Cardiac muscle cell (in vitro differentiated cells and primary cell): Measurements from ENCODE around the gene TNN. TPM values are rescaled to one million over a fixed set of nuclear protein-coding genes. Genes with fewer than 3 reads are reported as not detected.
"Not testable (repeated sequence)": the region's sequence is repeated elsewhere in the genome, so short reads cannot be mapped to it uniquely, and the experiment has no call there.

ENCODE experiments used
- DNase-seq, 2 donors: peaks; one replicate each; pipeline versions ENCODE4 v3.0.0 to v3.0.0-alpha.2; 2010 to 2017; ENCODE audit warnings: low read depth in 1 of 2, low spot score in 1 of 2
- H3K27ac ChIP-seq: fragments of 200-600 bp; sonication (generic); 2 replicates; pipeline ENCODE4 v1.5.1; 2016
- H3K27me3 ChIP-seq: fragments of 200-600 bp; sonication (generic); 2 replicates; pipeline ENCODE4 v1.6.0; 2016; ENCODE audit warnings: control low read depth
- H3K36me3 ChIP-seq: fragments of 200-600 bp; sonication (generic); 2 replicates; pipeline ENCODE4 v1.5.1; 2016; ENCODE audit warnings: control low read depth
- H3K4me1 ChIP-seq: fragments of 200-600 bp; sonication (generic); 2 replicates; pipeline ENCODE4 v1.8.1; 2017; ENCODE audit warnings: low read depth, mild to moderate bottlenecking, mixed run types
- H3K4me3 ChIP-seq: fragments of 200-600 bp; sonication (generic); 2 replicates; pipeline ENCODE4 v1.5.1; 2016; ENCODE audit warnings: mild to moderate bottlenecking
- H3K9me3 ChIP-seq: fragments of 200-600 bp; sonication (generic); 2 replicates; pipeline ENCODE4 v1.5.1; 2017; ENCODE audit warnings: low read depth, mild to moderate bottlenecking, control low read depth
- polyA plus RNA-seq: library from polyadenylated mRNA; unstranded; fragments of >200 nt; fragmentation: Nextera tagmentation; extraction: Ambion mirVana; gene quantifications from 2 replicates; pipeline ENCODE4 v1.2.1, GENCODE V29; 2016
- total RNA-seq: library from RNA; depleted of rRNA; stranded (reverse); fragments of >200 nt; gene quantifications from 2 replicates; pipeline ENCODE4 v1.2.3, GENCODE V29; 2016
- TF ChIP-seq, protein P1 (sequence below): IDR thresholded peaks from 2 replicates; pipeline ENCODE4 v1.5.1; 2012; ENCODE audit warnings: low read depth, mild to moderate bottlenecking, low read length

The TNN gene
- total and polyA plus RNA-seq, 2 experiments from 2014 or later: not detected

DNA sequence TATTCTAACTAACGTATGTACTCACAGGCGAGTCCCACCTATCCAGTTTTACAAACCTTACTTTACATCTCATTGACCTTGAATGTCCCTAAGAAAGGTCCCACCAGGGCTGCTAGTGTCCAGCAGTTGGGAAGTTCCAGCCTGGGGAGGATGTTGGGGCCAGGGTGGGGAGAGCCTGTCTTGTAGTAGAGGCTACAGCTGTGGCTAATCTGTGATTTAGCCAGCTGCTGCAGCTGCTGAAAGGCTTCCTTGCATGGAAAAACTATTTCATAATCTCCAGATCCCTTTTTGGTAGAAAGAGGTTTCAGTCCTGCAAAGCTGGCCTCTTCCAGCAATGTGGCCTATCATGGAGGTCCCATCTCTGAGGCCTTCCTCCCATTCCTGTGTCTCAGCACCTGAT is 23.1 kb downstream of the TNN start:
- no peaks in the 10 kb centered on the region for H3K36me3 ChIP-seq
- H3K4me3 ChIP-seq: no peak overlapping the region
- TF ChIP-seq, protein P1, sequence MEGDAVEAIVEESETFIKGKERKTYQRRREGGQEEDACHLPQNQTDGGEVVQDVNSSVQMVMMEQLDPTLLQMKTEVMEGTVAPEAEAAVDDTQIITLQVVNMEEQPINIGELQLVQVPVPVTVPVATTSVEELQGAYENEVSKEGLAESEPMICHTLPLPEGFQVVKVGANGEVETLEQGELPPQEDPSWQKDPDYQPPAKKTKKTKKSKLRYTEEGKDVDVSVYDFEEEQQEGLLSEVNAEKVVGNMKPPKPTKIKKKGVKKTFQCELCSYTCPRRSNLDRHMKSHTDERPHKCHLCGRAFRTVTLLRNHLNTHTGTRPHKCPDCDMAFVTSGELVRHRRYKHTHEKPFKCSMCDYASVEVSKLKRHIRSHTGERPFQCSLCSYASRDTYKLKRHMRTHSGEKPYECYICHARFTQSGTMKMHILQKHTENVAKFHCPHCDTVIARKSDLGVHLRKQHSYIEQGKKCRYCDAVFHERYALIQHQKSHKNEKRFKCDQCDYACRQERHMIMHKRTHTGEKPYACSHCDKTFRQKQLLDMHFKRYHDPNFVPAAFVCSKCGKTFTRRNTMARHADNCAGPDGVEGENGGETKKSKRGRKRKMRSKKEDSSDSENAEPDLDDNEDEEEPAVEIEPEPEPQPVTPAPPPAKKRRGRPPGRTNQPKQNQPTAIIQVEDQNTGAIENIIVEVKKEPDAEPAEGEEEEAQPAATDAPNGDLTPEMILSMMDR: no peak
- H3K4me1 ChIP-seq: no peaks in the 10 kb centered on the region
- no peak for DNase-seq
- no peaks in the 10 kb centered on the region for H3K27me3 ChIP-seq
- H3K9me3 ChIP-seq: no peaks in the 10 kb centered on the region
- H3K27ac ChIP-seq: no peak overlapping the region

DNA sequence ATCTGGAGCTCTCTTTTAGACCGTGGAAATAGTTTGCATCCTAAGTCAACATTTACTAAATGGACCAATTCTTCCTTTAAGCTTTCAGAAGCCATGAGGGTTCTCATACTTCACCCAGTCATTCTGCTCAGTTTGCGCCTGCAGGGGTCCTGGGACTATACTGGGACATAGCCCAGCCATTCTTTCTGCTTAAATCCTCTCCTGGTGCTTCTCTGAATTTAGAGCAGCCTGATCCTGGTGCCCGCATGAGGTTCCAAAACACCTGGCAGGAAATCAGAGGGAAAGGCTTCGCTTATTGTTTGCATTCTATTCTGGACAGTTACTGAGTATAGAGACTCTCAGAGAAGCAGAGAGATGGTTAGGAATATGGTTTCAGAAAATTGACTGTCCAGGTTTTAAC is 27.0 kb downstream of the TNN start:
- Histone ChIP-seq H3K27ac (no peak overlapping the region), H3K4me3 (no peak overlapping the region), H3K4me1 (no peaks in the 10 kb centered on the region), H3K9me3 (no peaks in the 10 kb centered on the region), H3K36me3 (no peaks in the 10 kb centered on the region), H3K27me3 (no peaks in the 10 kb centered on the region)
- DNase-seq: no peak
- TF ChIP-seq, protein P1: no peak

DNA sequence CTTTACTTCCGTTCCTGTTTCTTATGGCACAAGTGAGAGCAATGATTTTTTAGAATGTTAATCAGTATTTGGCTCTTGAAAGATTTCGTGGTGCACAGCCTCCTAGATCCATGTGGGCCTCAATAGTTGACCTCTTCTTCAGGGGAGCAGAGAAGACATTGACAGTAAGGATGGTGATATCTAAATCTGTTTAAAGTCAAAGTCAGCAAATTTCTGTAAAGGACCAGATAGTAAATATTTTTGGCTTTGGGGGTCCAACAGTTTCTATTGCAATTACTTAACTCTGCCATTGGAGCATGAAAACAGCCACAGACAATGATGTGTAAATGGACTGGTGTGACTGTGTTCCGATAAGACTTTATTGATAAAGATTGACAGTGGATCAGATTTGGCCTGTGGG is 27.4 kb downstream of the TNN start:
- H3K4me3 ChIP-seq: no peak overlapping the region
- TF ChIP-seq, protein P1: no peak
- no peaks in the 10 kb centered on the region for H3K27me3 ChIP-seq
- no peaks in the 10 kb centered on the region for H3K9me3 ChIP-seq
- no peaks in the 10 kb centered on the region for H3K36me3 ChIP-seq
- DNase-seq: no peak
- H3K27ac ChIP-seq: no peak overlapping the region
- no peaks in the 10 kb centered on the region for H3K4me1 ChIP-seq

DNA sequence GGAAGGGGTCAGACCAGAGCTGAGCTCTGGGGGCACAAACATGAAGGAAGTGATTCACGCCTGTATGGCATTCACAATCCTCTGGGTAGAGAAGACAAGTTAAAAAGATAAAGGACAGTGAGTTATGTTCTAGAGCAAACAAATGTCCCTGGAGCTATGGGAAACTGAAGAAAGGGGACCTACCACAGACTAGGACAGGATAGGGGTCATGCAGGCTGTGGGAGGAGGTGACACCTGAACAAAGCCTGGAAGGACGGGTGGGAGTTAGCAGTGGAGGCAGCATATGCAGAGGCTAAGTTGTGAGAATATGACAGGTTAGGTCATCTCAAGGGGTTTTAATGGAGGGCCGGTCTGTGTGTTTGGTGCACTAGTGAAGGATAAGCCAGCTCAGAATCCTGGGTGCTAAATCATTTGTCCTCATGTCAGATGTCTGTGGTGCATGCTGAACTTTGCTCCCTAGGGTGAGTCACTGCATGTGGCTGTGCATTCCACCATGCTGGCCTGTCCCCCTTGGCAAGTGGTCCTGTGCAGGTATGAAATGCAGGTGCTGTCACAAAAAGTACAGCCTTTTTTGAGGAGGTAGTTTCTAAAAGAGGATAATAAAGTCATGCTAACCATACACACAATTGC is 28.5 kb downstream of the TNN start:
- H3K4me1 ChIP-seq: no peaks in the 10 kb centered on the region
- no peaks in the 10 kb centered on the region for H3K27me3 ChIP-seq
- H3K36me3 ChIP-seq: no peaks in the 10 kb centered on the region
- no peak for DNase-seq
- no peaks in the 10 kb centered on the region for H3K9me3 ChIP-seq
- no peak overlapping the region for H3K27ac ChIP-seq
- TF ChIP-seq, protein P1: no peak
- H3K4me3 ChIP-seq: no peak overlapping the region

DNA sequence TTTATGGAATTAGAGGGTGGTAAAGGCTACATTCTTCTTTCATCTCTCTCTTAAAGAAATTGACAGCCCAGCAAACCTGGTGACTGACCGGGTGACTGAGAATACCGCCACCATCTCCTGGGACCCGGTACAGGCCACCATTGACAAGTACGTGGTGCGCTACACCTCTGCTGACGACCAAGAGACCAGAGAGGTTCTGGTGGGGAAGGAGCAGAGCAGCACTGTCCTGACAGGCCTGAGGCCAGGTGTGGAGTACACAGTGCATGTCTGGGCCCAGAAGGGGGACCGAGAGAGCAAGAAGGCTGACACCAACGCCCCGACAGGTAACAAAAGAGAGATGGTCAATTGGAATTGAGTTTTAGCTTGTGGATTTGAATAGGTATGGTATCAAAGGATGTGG is 29.7 kb downstream of the TNN start:
- TF ChIP-seq, protein P1: no peak
- no peaks in the 10 kb centered on the region for H3K36me3 ChIP-seq
- no peaks in the 10 kb centered on the region for H3K27me3 ChIP-seq
- no peaks in the 10 kb centered on the region for H3K9me3 ChIP-seq
- H3K27ac ChIP-seq: no peak overlapping the region
- DNase-seq: no peak
- no peak overlapping the region for H3K4me3 ChIP-seq
- no peaks in the 10 kb centered on the region for H3K4me1 ChIP-seq

DNA sequence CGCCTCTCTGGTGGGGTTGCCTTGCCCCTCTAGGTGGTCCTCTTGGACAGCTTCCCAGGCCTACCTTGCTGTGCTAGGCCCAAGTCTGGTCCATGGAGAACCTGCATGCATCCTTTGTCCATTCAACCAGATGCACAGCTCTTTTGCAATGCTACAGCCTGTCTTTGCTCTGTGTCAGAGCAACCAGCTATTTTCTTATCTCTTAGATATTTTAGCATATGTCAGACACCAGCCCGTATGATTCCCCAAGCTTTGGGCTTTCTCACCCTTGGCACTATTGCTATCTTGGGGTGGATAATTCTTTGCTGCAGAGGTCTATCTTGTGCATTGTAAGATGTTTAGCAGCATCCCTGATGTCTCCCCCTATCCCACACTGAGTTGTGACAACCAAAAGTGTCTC is 32.3 kb downstream of the TNN start:
- DNase-seq: no peak
- Histone ChIP-seq H3K27ac (no peak overlapping the region), H3K4me1 (no peaks in the 10 kb centered on the region), H3K36me3 (no peaks in the 10 kb centered on the region), H3K9me3 (no peaks in the 10 kb centered on the region), H3K4me3 (no peak overlapping the region), H3K27me3 (no peaks in the 10 kb centered on the region)
- TF ChIP-seq, protein P1: no peak

DNA sequence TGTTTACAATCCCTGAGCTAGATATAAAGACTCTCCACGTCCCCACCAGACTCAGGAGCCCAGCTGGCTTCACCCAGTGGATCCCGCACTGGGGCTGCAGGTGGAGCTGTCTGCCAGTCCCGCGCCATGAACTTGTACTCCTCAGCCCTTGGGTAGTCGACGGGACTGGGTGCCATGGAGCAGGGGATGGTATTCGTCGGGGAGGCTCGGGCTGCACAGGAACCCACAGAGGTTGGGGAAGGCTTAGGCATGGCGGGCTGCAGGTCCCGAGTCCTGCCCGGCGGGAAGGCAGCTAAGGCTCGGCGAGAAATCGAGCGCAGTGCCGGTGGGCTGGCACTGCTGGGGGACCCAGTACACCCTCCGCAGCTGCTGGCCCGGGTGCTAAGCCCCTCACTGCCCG is 34.5 kb downstream of the TNN start:
- not testable (repeated sequence) for DNase-seq, H3K9me3 ChIP-seq, H3K4me3 ChIP-seq

DNA sequence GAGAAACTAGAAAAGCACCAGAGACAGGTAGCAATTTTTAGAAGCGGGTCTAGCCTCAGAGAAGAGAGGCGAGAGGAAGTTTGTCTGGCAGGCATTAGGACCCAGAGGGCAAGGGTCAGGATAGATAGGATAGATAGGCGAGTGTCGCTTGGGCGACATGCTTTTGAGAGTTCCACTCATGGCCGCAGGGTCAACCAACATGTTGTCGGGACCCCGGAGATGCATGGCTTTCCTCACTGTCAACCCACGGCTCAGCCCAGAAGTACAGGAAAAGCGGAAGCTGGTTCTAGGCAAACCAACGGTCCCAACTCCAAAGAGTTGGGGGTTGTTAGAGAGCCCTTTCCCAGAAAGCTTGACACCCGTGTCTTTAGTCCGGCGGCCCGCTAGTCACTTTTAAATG is 38.9 kb downstream of the TNN start:
- not testable (repeated sequence) for H3K9me3 ChIP-seq, H3K27me3 ChIP-seq, H3K4me3 ChIP-seq, DNase-seq, H3K36me3 ChIP-seq, H3K4me1 ChIP-seq, H3K27ac ChIP-seq

More for the DNA sequence above, 34.5 kb downstream of the TNN start:
- not testable (repeated sequence) for H3K36me3 ChIP-seq, H3K4me1 ChIP-seq, H3K27me3 ChIP-seq, H3K27ac ChIP-seq
